K562 (cell line): ENCODE measurements around the gene CDKN2C. TPM values are rescaled to one million over a fixed set of nuclear protein-coding genes. Genes with fewer than 3 reads are reported as not detected.

ENCODE experiments used
- ARID4B ChIP-seq: sonication (generic); formaldehyde crosslinking; IDR thresholded peaks from 2 replicates; pipeline ENCODE4 v1.8.0; 2022; ENCODE audit warnings: mild to moderate bottlenecking, missing genetic modification reagents
- CTBP1 ChIP-seq: fragments of 450-650 bp; IDR thresholded peaks from 2 replicates; pipeline ENCODE4 v1.6.1; 2016; ENCODE audit warnings: borderline replicate concordance
- HDAC8 ChIP-seq: fragments of 450-650 bp; IDR thresholded peaks from 2 replicates; pipeline ENCODE4 v1.6.1; 2016; ENCODE audit warnings: mild to moderate bottlenecking, missing genetic modification characterization, moderate library complexity, missing compliant biosample characterization
- JUNB ChIP-seq: fragments of 450-650 bp; formaldehyde crosslinking; conservative IDR thresholded peaks from 2 replicates; pipeline ENCODE4 v1.4.0; 2020; ENCODE audit warnings: mild to moderate bottlenecking
- TRIM24 ChIP-seq, 2 experiments: fragments of 450-650 bp; IDR thresholded peaks; 2 replicates each; pipeline ENCODE4 v1.6.1; 2016
- ZFP36 ChIP-seq: fragments of 150-350 bp; IDR thresholded peaks from 2 replicates; pipeline ENCODE4 v1.6.1; 2018; ENCODE audit warnings: low read length, low read depth; ENCODE audit not compliant: partially characterized antibody
- ZNF175 ChIP-seq: fragments of 200-800 bp; sonication (Bioruptor generic); IDR thresholded peaks from 2 replicates; pipeline ENCODE4 v1.6.1; 2016; ENCODE audit warnings: low read depth, mild to moderate bottlenecking, missing genetic modification characterization, missing compliant biosample characterization
- polyA plus RNA-seq, 8 experiments: library from polyadenylated mRNA; depleted of rRNA in 4 of 8; stranded (reverse) in 5 of 8; unstranded in 3 of 8; fragments of >200 nt; fragmentation: Nextera tagmentation in 2 of 8; fragmentation: Illumina TruSeq in 1 of 8; extraction: Ambion mirVana in 2 of 8; extraction: Trizol in 1 of 8; gene quantifications; 2 replicates each; pipeline versions ENCODE4 v1.2.1 to v1.2.3, GENCODE V29; 2011 to 2014; ENCODE audit warnings: inconsistent platforms in 1 of 8, missing spikeins in 1 of 8
- total RNA-seq, 7 experiments: library from RNA; depleted of rRNA in 6 of 7; stranded (reverse); fragments of >200 nt in 6 of 7; fragmentation: Illumina TruSeq in 2 of 7; extraction: Trizol in 2 of 7; gene quantifications; 2 replicates each; pipeline versions ENCODE4 v1.2.1 to v1.2.3, GENCODE V29; 2011 to 2021; ENCODE audit warnings: low replicate concordance in 1 of 7
- TF ChIP-seq, protein P1 (sequence below): fragments of 250-450 bp; sonication (Bioruptor Pico); IDR thresholded peaks from 2 replicates; pipeline ENCODE4 v1.5.0; 2021
- TF ChIP-seq, protein P2 (sequence below), 3 experiments: fragments of 200-800 bp in 1 of 3; fragments of 250-450 bp in 1 of 3; fragments of 450-650 bp in 1 of 3; sonication (Bioruptor Pico) in 1 of 3; sonication (Bioruptor generic) in 1 of 3; formaldehyde crosslinking in 1 of 3; IDR thresholded peaks; 2 replicates each; pipeline versions ENCODE4 v1.6.1 to v1.8.0; 2016 to 2022; ENCODE audit warnings: mild to moderate bottlenecking in 2 of 3, missing genetic modification characterization in 2 of 3, missing compliant biosample characterization in 1 of 3, moderate library complexity in 1 of 3
- TF ChIP-seq, protein P3 (sequence below): fragments of 200-800 bp; sonication (Bioruptor generic); IDR thresholded peaks from 2 replicates; pipeline ENCODE4 v1.6.1; 2016; ENCODE audit warnings: missing genetic modification characterization, missing compliant biosample characterization

The CDKN2C gene
- total and polyA plus RNA-seq, 9 of the 15 experiments (the other 6 are each of a cell fraction or from before 2014, with no cell fraction given), result 11.9 to 74.3 (median 45.9) TPM

- TF ChIP-seq JUNB (CRISPR knock-in tag), result 0 out of 2 replicates have a peak, but pooled peaks have one; percentile 1
- no peak for TF ChIP-seq HDAC8 (tag)
- TF ChIP-seq, protein P1, sequence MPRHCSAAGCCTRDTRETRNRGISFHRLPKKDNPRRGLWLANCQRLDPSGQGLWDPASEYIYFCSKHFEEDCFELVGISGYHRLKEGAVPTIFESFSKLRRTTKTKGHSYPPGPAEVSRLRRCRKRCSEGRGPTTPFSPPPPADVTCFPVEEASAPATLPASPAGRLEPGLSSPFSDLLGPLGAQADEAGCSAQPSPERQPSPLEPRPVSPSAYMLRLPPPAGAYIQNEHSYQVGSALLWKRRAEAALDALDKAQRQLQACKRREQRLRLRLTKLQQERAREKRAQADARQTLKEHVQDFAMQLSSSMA (CRISPR knock-in tag), result no peak
- no peak for TF ChIP-seq TRIM24 (IDR thresholded peaks at IDR 0.05)
- TF ChIP-seq ARID4B (CRISPR knock-in tag), result peak; percentile 95; the same call in 1 of the 2 replicates
- TF ChIP-seq ZNF175 (CRISPR knock-in tag), result no peak
- peak; percentile 99 for TF ChIP-seq CTBP1
- TF ChIP-seq, protein P2, sequence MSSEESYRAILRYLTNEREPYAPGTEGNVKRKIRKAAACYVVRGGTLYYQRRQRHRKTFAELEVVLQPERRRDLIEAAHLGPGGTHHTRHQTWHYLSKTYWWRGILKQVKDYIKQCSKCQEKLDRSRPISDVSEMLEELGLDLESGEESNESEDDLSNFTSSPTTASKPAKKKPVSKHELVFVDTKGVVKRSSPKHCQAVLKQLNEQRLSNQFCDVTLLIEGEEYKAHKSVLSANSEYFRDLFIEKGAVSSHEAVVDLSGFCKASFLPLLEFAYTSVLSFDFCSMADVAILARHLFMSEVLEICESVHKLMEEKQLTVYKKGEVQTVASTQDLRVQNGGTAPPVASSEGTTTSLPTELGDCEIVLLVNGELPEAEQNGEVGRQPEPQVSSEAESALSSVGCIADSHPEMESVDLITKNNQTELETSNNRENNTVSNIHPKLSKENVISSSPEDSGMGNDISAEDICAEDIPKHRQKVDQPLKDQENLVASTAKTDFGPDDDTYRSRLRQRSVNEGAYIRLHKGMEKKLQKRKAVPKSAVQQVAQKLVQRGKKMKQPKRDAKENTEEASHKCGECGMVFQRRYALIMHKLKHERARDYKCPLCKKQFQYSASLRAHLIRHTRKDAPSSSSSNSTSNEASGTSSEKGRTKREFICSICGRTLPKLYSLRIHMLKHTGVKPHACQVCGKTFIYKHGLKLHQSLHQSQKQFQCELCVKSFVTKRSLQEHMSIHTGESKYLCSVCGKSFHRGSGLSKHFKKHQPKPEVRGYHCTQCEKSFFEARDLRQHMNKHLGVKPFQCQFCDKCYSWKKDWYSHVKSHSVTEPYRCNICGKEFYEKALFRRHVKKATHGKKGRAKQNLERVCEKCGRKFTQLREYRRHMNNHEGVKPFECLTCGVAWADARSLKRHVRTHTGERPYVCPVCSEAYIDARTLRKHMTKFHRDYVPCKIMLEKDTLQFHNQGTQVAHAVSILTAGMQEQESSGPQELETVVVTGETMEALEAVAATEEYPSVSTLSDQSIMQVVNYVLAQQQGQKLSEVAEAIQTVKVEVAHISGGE (CRISPR knock-in tag; IDR thresholded peaks at IDR 0.05), result peak in 1 of 3 experiments; percentile 91; a peak in 2 of 6 replicates
- peak; percentile 17 for TF ChIP-seq ZFP36
- TF ChIP-seq, protein P3, sequence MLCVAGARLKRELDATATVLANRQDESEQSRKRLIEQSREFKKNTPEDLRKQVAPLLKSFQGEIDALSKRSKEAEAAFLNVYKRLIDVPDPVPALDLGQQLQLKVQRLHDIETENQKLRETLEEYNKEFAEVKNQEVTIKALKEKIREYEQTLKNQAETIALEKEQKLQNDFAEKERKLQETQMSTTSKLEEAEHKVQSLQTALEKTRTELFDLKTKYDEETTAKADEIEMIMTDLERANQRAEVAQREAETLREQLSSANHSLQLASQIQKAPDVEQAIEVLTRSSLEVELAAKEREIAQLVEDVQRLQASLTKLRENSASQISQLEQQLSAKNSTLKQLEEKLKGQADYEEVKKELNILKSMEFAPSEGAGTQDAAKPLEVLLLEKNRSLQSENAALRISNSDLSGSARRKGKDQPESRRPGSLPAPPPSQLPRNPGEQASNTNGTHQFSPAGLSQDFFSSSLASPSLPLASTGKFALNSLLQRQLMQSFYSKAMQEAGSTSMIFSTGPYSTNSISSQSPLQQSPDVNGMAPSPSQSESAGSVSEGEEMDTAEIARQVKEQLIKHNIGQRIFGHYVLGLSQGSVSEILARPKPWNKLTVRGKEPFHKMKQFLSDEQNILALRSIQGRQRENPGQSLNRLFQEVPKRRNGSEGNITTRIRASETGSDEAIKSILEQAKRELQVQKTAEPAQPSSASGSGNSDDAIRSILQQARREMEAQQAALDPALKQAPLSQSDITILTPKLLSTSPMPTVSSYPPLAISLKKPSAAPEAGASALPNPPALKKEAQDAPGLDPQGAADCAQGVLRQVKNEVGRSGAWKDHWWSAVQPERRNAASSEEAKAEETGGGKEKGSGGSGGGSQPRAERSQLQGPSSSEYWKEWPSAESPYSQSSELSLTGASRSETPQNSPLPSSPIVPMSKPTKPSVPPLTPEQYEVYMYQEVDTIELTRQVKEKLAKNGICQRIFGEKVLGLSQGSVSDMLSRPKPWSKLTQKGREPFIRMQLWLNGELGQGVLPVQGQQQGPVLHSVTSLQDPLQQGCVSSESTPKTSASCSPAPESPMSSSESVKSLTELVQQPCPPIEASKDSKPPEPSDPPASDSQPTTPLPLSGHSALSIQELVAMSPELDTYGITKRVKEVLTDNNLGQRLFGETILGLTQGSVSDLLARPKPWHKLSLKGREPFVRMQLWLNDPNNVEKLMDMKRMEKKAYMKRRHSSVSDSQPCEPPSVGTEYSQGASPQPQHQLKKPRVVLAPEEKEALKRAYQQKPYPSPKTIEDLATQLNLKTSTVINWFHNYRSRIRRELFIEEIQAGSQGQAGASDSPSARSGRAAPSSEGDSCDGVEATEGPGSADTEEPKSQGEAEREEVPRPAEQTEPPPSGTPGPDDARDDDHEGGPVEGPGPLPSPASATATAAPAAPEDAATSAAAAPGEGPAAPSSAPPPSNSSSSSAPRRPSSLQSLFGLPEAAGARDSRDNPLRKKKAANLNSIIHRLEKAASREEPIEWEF (CRISPR knock-in tag), result no peak
Observed at GRCh38 chr1:50959913-50960844, 9.9 kb upstream of the CDKN2C start, which contains the start of gene FAF1 (continued).
